CD4-positive, alpha-beta T cell treated with Interleukin-4 for 4 hours (primary cell): Measurements from ENCODE around the gene CCDC86.
A peak's percentile ranks its signal among the peaks of the same experiment; 100 is the strongest.
"Not testable (repeated sequence)": the region's sequence is repeated elsewhere in the genome, so short reads cannot be mapped to it uniquely, and the experiment has no call there.

Experiments
- DNase-seq: peaks from one replicate; pipeline ENCODE4 v3.0.0-alpha.2; 2020

The CCDC86 gene, protein sequence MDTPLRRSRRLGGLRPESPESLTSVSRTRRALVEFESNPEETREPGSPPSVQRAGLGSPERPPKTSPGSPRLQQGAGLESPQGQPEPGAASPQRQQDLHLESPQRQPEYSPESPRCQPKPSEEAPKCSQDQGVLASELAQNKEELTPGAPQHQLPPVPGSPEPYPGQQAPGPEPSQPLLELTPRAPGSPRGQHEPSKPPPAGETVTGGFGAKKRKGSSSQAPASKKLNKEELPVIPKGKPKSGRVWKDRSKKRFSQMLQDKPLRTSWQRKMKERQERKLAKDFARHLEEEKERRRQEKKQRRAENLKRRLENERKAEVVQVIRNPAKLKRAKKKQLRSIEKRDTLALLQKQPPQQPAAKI

DNA sequence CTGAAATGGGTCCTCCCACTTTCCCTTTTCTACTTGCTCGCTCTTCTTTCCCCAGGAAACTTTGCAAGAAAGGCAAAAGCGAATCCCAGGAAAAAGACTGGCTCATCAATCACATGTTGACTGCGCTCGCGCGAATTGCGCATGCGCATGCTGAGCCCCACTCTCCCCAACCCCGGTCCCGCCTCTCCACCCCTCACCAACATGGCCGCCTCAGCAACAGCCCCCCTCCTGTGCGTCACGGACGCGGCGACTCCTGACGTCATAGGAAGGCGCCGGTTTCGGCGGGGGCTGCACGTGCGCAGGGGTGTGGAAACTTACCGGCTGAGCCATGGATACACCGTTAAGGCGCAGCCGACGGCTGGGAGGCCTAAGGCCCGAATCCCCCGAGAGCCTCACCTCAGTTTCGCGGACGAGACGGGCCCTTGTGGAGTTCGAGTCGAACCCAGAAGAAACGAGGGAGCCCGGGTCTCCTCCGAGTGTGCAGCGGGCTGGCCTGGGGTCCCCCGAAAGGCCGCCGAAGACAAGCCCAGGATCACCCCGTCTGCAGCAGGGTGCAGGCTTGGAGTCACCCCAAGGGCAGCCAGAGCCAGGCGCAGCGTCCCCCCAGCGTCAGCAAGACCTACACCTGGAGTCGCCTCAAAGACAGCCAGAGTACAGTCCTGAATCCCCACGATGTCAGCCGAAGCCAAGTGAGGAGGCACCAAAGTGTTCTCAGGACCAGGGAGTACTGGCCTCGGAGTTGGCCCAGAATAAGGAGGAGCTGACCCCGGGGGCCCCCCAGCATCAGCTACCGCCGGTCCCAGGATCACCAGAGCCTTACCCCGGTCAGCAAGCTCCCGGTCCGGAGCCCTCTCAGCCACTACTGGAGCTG, at the start of gene CCDC86:
Gene CCDC86, plus strand, starts transcription at position 317 of the 871 bp plus-strand sequence. Its CDS starts 12 bp downstream, at position 329.
- peak; percentile 96 for DNase-seq

DNA sequence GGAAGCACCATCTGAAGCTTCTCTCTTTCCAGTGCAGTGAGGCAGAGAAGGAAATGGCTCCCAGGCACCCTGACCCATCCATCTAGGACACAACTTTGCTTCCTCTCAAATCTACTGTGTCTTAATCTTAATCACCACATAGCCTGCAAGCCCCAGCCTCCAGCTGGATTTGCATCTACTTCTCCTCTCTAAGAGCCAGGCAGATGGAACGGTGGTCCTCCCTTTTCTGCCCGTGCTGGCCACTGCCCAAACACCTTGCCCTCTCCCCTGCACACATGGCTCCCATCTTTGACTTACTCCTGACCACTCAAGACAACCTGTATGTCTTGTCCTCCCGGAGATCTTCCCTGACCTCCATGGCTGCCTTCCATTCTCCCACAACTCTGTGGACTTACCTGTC, 49.4 kb upstream of the CCDC86 start:
- no peak for DNase-seq

DNA sequence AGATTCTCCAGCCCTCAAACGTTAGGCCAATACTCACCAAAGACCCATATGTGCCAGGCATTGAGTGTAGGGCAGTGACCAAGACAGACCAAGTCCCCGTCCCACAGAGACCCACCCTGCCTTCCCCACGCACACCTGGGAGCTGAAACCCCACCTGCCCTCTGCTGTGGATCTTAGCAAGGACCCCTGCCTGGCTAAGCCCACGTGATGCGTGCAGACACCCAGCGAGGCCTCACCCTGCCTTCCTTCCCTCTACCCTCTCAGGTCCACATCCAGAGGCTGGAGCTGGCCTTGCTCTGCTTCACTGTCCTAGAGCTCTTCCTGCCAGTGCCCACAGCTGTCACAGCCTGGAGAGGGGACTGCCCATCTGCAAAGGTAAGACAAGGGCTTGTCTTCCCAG, 46.6 kb upstream of the CCDC86 start:
- DNase-seq, result no peak

DNA sequence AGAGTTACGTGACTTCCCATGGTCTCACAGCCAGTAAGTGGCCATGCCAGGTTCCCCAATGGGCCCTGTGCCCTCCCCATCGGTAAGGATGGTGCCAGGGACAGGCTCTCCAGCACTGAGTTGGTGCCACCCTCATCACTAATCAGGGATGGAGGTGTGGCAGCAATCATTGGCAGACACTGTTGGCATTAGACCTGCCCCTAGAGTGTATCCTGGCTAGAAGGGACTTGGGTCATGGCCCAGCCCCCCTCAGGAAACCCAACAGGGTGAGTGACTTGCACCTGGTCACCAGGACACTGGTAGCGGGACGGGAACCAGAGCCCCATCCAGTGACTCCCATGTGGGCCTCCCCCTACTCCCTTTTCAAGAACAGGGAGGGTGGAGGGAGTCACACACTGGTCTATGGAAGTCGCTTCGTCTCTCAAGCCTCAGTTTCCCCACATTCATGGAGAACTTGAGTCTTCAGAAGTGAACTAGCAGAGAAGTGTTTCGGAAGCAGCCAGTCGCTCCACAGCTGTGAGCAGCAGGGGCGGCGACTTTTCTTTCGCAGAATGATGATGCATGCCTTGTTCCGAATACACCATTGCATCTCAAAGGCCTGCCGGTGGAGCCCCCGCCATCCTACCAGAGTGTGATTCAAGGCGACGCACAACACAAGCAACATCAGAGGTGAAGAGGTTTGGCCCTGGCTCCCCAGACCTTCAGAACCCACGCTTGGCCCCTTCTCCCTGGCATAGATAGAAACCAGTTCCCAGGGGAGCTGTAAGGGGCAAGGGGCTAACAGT, 43.9 kb upstream of the CCDC86 start:
- DNase-seq, result no peak

DNA sequence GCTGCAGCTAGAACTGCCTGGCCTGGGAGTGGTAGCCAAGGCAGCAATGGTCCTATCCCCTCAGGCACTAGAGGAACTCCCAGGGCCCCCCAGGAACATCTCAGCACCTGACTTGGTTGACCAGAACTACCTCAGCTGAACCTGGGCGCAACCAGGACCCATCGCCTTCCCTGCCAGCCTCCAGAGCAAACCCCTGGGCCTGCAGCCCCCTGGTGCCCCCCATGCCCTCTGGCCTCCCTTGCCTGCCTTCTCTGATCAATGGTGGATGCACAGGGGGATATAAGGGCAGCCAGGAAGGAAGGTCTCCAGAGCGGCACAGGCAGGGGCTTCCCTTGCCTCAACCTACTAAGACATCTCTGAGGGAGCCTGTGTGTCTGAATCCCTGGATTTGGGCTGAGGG, 43.3 kb upstream of the CCDC86 start:
- DNase-seq, result no peak

DNA sequence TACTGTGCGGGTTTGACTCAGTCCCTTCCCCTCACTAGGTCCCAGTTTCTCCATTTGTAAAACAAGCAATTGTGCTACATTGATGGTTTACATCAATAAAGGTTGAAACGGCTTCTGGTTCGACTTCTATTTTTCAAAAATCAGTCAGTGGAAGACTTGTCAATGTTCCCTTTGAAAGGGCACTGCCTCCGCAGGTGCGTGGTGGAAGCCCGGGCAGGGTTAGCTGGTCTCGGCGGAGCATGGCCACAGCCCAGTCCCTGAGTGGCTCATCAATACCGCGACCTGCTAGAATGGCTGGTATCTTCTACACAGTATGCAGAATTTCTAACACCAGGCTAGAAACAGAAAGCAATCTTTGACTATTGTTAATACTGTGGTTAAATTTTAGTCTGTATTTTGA, 40.7 kb upstream of the CCDC86 start:
- no peak for DNase-seq

DNA sequence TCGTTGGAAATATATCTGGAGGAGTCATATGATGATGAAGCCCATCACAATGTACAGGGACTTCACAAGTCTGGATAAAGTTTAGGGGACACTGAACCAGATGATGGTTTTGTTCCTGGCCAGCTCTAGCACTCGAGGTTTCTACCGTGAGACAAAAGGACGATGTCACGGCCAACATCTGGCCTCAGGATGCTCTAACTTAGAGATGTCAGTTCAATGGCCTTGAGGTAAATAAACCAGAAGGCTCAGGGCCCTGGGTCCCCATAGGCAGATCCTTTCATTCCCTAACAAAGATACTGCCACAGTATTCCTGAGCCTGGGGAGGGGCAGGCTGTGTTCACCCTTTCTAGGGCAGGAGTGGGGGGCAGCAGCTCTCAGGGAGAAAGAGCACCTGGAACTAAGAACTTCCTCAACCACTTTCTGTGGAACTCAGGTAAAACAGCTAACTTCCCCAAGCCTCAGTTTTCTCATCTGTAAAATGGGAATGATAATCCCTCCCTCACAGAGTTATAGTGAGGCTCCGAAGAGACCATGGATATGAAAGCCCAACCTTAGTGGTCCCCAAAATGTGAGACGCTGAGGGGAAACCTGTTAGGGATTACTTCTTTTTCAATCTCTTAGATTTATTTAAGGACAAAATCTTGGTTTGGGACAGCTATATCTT, 38.5 kb upstream of the CCDC86 start:
- no peak for DNase-seq

DNA sequence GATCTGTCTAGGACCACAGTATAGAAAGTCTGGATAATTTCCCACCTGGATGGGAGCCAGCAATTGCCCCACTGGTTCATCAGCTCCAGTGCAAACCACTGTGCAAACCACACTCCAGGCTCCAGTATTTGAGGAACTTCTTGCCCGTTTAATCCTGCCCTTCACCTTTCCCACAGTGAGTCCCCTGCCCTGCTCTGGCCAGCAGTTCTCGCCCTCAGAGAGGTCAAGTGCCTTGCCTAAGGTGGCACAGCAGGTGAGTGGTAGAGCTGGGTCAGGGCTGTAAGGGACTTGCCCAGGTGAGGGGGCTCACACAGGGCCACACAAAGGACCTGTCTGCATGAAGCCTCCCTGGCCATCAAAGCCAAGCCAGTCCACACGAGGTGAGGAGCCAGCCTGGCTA, 32.7 kb upstream of the CCDC86 start:
- no peak for DNase-seq

DNA sequence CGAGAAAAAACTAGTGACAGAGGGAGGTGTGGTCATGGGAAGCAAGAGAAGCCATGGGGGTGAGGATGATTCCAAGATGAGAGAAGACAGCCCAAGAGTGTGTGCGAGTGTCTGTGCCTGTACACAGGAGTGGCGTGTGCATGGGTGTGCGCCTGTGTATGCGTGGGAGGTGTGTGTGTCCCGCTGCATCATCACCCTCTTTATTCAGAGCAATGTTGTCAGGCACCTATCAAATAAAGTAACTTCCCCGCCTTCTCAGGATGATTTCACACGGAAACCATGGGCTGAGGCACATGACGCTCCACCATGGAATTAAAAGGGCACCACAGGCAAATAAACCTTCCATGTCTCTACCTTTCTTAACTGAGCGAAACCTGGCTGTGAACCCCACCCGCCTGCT, 32.2 kb upstream of the CCDC86 start:
- DNase-seq, result no peak

DNA sequence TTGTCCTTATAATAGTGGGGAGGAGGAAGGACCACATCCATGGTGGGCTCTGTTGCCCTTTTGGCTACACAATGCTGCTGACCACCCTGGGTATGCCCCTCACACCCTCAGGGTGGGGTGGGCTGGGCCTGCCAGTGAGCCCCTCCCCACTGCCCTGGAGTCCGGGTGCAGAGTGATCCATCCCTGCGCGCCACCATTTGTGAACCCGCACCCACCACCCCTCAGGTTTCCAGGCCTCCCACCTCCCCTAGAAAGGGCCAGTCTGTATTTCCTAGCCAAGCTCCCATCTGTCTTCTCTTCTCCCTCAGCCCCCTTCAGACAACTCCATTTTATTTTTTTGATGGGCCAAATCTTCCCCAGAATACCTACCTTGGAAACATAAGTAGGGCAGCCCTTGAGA, 31.8 kb upstream of the CCDC86 start:
- no peak for DNase-seq

DNA sequence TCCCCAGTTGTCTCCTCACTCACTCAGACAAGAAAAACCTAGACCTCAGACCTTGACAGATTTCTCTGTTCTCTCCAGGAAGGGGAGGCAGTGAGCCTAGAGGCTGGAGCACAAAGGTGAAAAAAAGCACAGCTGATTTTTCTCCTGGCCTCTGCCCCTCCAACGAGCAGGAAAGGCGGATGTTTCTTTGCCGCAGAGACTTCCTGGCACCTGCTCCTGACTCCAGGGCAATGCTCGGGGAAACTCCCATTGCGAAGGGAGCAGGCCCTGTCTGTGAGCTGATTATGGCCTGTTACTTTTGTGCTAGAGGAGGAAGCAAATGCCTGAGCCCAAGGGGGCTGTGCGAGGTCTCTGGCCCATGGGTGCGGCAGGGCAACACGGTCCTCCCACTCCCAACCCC, 31.3 kb upstream of the CCDC86 start:
- DNase-seq, result no peak

DNA sequence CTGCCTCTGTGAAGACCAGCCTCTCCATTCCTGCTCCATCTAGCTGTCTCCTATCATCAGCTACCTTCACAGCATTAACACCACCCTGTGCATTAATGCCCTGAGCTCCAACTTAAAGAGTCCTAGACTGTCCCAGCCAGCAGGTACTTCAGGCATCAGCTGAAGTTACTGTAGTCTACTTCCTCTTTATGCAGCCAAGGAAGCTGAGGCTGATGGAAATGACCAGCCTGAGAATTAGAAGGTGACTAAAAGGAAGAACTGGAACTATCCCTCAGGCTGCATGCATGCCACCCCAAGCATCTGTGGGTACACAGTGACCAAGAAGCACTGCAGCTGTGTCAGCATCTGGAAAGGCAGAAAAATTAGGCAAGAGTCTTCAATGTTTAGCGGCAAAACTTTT, 28.6 kb upstream of the CCDC86 start:
- DNase-seq, result no peak

DNA sequence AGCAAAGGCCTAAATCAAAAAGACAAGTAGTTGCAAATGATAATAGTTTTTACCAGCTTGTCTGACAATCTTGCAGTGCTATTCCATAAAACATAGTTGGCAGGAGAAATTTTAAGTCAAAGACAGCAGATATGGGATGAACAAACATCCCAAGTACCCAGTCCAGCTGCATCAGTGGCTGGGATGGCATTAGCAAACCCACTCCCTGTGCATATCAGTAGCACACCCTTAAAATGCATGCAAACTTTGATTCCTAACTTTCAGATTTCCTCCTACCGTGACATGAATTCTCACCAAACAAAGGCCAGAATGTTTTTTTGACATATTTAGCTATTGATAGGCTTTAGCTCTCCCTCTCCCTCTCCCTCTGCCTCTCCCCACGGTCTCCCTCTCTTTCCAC, 27.8 kb upstream of the CCDC86 start:
- DNase-seq, result no peak

DNA sequence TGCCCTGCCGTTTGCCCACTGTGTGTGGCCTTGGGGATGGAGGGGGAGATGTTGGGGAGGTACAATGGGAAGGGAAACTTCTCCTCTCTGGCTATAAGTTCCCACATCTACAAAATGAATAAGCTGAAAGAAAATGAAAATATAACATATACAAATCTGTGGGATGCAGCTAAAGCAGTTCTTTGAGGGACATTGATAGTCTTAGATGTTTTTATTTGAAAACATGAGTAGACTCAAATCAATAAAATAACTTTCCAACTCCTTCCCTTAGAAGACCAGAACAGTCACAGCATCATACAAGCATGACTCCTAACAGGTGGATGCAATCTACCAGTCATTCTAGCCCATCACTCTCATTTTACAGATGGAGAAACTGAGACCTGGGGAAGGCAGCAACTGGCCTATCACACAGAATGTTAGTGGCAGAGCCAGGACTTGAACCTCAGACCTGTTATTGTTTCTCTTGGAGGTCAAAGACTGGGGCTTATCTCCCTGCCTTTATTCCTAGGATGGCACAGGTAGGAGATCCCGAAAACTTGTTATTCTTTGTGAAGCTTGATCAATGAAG, 25.2 kb upstream of the CCDC86 start:
- DNase-seq, result no peak

DNA sequence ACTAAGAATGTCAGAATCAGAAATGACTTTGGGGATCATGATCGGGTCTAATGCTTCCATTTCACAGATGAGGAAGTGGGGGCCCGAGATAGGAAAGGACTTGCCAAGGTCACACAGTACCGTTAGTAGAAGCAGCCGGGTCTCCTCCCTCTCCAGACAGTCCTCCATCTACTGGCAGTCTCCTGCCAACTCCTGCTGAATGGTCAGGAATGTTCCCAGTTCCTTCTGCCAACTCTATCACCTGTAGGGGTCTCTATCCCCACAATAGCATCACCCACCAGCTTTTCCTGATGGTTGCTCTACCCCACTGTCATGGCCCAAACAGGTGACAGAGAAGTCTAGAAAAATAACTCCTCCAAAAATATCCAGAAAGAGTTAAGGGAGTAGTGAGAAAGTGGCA, 23.9 kb upstream of the CCDC86 start:
- DNase-seq, result no peak

DNA sequence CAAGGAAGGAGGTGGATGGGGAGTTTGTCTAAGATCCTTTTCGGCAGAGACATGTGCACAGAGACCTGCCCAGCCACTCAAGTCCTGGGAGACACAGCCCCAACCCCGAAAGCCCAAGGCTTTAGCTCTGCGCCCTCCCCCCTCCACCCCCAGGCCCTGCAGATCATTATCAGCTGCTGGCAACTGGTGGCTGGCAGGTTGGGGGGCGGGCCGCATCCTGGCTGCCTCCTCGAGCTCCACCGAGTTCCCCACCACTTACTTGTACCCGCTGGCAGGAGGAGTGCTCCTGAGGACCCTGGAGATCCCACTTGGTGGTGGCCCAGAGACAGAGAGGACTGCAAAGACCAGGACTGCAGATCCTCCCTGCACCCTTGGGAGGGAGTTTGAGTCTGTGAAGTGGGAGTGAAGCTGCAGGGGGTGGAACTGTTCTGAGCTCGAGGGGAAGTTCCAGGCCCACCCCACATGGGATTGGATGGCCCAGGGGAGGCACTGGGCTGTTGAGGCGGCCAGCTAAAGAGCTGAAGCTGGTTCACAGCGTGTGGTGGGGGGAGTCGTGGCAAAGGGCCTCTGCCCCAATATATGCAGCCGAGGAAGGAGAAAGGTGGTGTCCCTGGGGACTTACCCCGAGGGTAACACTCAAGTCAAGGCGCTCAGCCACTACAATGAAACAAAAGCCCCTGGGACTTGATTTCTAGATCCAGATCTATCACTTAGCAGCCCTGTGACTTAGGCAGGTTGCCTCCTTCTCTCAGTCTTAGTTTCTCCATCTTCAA, 19.9 kb upstream of the CCDC86 start:
- no peak for DNase-seq

DNA sequence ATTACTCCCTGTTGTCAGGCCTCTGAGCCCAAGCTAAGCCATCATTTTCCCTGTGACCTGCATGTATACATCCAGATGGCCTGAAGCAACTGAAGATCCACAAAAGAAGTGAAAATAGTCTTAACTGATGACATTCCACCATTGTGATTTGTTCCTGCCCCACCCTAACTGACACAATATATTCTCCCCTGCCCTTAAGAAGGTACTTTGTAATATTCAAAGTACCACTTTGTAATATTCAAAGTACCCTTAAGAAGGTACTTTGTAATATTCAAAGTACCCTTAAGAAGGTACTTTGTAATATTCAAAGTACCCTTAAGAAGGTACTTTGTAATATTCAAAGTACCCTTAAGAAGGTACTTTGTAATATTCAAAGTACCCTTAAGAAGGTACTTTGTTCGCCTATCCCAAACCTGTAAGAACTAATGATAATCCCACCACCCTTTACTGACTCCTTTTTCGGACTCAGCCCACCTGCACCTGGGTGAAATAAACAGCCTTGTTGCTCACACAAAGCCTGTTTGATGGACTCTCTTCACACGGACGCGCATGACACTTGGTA, 18.1 kb upstream of the CCDC86 start:
- DNase-seq, result not testable (repeated sequence)

DNA sequence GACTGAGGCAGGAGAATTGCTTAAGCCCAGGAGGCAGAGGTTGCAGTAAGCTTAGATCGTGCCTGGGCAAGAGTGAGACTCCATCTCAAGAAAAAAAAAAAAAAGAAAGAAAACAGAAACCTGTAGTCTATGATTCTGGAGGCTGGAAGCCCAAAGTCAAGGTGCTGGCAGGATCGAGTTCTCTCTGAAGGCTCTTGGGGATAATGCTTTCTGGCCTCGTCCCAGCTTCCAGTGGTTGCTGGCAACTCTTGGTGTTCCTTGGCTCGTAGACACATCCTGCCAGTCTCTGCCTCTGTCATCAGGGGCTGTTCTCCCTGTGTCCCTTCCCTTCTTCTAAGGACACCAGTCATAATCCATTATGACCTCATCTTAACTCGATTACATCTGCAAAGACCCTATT, 16.8 kb upstream of the CCDC86 start:
- no peak for DNase-seq

DNA sequence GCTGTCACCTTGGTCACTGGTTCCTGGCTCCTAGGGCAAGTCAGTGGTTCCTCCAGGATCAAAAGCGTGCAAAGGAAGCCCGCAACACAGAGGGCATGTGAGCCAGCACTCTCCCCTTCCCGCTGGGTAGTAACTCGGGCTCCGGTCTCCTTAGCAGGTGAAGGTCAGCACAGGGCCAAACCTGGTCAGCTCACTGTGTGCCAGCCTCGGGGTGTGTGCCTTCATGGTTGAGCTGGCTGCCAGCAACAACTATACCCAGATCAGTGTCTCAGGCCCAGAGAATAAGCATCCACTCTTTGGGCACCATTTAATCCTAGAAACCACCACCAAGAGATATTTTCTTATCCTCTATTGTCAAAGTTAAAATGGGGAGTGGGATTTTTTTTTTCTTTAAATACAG, 16.1 kb upstream of the CCDC86 start:
- no peak for DNase-seq

DNA sequence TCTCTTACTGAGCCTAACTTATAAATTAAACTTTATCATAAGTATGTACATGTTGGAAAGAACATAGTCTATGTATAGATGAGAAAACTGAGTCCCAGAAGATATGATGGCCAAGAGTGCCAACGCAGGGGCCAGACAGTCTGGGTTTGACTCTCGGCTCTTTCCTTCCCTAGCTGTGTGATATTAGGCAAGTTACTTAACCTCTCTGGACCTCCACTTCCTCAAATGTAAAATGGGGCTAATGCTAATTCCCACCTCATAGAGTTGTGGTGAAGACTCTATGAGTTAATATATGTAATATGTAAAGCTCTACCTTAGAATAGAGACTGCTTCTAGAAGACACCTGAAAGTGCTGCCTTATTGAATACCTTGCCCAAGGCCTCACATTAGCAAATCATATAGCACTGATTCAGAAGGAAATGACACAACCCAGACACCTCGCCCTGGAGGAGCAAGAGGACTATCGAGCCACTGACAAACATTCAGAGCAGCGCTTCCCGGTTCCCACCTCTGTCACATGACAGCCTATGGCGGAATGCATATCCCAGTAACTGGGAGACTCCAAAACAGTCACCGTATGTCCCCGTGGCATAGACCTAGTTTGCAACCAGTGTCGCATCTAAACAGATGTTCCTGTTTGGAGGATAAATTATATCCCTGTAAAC, 11.3 kb upstream of the CCDC86 start:
- no peak for DNase-seq

DNA sequence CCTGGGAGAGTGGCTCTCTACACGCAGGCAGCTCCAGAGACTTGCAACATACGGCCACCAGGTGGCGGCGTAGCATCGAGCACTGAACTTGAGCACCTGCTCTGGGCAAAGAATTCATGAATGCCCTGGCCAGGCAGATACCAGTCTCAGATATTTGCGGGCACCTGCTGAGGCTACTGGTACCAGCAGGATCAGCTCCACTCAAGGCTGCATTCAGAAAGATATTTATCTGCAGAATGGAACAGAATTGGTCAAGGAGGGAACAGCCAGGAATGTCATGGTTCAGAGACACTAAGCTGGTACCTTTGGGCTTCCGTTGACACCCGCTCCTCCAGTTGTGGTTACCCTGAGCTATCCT, 10.8 kb upstream of the CCDC86 start:
- DNase-seq, result peak; percentile 73
